WERI-Rb-1 (cell line): Measurements from ENCODE around the gene DPM2.
A peak's percentile ranks its signal among the peaks of the same experiment; 100 is the strongest.

ENCODE experiments used
- DNase-seq: peaks from one replicate; pipeline ENCODE4 v3.0.0-alpha.2; 2020
- H3K27ac ChIP-seq: fragments of 250-450 bp; sonication (Bioruptor Pico); 2 replicates; pipeline ENCODE4 v1.5.1; 2020; ENCODE audit warnings: mild to moderate bottlenecking, moderate library complexity
- H3K27me3 ChIP-seq: fragments of 250-450 bp; sonication (Bioruptor Pico); 2 replicates; pipeline ENCODE4 v1.5.1; 2021; ENCODE audit warnings: mild to moderate bottlenecking, low read depth, moderate library complexity; ENCODE audit not compliant: insufficient read depth, severe bottlenecking
- H3K36me3 ChIP-seq: fragments of 250-450 bp; sonication (Bioruptor Pico); 2 replicates; pipeline ENCODE4 v1.5.1; 2020; ENCODE audit warnings: mild to moderate bottlenecking, moderate library complexity
- H3K4me3 ChIP-seq: 2 replicates; pipeline ENCODE4 v1.5.1; 2011; ENCODE audit warnings: low read depth, mild to moderate bottlenecking, control low read depth, low read length
- H3K9me3 ChIP-seq: fragments of 250-450 bp; sonication (Bioruptor Pico); 2 replicates; pipeline ENCODE4 v1.5.1; 2021; ENCODE audit warnings: mild to moderate bottlenecking, moderate library complexity; ENCODE audit not compliant: severe bottlenecking
- TF ChIP-seq, protein P1 (sequence below): IDR thresholded peaks from 2 replicates; pipeline ENCODE4 v1.5.1; 2011; ENCODE audit warnings: low read depth, mild to moderate bottlenecking, control low read depth, inconsistent platforms, low read length

The DPM2 gene

DNA sequence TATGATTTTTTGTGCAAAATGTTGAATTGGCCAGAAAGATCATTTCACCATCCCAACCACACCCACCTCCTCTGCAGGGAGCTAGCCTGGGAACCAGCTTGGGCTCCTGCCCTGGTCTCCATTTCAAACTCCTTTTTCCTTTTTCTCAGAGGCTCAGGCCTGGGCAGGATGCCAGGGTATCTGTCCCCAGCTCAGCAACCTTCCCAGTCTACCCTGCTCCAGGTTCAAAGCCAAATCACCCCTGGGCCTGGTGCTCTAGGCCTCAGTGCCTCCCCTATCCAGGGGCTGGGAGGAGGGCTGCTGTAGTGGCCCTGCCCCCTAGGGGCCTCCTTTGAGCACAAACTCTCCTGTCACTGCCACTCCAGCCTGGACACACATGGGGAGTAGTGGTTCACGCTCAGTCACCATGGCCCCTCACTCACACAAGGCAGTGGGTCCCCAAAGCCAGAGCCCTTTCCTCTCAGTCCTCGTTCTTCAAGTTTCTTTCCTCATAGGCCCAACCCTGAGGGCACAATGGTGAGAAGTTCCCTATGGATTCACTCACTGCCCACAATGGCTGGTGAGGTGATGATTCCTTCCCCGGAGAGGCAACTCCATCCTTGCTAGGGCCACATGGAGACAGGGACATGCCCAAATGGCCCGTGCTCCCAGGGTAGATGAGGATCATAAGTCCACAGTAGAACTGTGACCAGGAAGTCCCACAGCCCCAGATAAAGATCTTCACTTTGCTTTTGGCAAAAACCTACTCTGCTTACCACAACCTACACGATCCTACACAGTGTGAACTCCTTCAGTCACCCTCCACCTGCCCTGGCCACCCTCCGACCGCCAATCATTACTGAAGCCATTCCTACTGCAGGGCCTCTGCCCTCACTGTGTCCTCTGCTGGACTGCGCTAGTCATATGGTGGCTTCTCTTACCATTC lies 19.2 kb downstream of the DPM2 start:
- Histone ChIP-seq H3K36me3 (peaks cover 4% of the 10 kb centered on the region; the same call in 1 of the 2 replicates), H3K9me3 (no peaks in the 10 kb centered on the region), H3K27ac (no peak overlapping the region), H3K4me3 (no peak overlapping the region), H3K27me3 (peaks cover 3% of the 10 kb centered on the region)
- TF ChIP-seq, protein P1, sequence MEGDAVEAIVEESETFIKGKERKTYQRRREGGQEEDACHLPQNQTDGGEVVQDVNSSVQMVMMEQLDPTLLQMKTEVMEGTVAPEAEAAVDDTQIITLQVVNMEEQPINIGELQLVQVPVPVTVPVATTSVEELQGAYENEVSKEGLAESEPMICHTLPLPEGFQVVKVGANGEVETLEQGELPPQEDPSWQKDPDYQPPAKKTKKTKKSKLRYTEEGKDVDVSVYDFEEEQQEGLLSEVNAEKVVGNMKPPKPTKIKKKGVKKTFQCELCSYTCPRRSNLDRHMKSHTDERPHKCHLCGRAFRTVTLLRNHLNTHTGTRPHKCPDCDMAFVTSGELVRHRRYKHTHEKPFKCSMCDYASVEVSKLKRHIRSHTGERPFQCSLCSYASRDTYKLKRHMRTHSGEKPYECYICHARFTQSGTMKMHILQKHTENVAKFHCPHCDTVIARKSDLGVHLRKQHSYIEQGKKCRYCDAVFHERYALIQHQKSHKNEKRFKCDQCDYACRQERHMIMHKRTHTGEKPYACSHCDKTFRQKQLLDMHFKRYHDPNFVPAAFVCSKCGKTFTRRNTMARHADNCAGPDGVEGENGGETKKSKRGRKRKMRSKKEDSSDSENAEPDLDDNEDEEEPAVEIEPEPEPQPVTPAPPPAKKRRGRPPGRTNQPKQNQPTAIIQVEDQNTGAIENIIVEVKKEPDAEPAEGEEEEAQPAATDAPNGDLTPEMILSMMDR: peak; percentile 74
- peak; percentile 66 for DNase-seq

DNA sequence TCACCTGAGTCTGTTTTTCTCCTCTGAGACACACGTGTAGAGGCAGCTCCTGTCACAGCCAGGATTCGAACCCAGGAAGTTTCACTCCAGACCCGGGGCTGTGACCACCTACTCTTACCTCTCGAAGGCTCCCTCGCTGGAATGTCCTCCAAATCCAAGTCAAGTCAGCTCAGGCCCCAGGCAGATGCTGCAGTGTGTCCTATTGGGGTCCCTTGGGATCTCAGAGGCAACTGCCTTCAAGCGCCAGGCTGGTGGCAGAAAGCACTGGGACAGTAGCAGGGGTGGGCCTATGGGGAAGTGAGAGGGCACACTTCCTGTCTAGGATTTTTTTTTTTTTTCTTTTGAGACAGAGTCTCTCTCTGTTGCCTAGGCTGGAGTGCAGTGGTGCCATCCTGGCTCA lies 20.1 kb downstream of the DPM2 start:
- no peak overlapping the region for H3K27ac ChIP-seq
- H3K36me3 ChIP-seq: peaks cover 4% of the 10 kb centered on the region; the same call in 1 of the 2 replicates
- no peaks in the 10 kb centered on the region for H3K9me3 ChIP-seq
- peaks cover 3% of the 10 kb centered on the region for H3K27me3 ChIP-seq
- DNase-seq: no peak
- TF ChIP-seq, protein P1: no peak
- no peak overlapping the region for H3K4me3 ChIP-seq

DNA sequence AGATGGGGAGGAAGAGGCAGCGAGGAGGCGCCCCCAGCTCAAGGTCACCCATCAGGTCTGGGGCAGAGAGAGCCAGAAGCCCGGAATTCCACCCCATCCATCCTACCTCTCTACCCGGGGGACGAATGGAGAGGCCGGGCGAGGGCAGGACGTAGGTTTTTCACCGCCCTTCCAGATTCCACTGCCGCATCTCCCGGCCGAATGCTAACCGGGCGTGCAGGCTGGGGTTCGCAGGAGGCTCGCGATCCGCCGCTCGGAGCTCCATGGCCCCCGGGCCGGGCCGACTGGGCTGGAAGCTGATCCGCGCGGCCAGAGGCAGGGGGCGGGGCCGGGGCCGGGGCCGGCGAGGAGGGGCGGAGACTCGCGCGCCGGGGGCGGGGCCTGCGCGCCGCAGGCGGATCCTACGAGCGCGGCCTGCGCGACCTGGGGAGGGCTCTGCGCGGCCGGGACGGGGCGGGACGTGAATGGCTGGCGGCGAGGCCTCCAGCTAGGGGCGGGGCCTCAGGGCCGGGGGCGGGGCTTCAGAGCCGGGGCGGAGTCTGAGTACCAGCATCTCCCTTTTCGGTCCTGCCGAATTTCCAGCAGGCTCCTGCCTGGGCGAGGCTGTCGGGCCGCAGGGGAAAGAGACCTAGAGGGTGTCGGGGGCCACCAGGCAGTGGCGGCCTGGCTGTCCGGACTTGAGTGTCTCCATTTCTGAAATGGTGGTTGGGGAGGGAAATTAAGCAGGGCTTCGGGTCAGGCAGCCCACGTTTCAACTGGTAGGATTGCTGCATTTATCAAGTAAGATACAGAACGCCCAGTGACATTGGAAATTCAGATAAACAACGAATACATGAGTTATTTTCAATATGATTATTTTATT lies 20.7 kb downstream of the DPM2 start, which contains the start of gene ST6GALNAC4:
TSS of gene ST6GALNAC4 (minus strand) at position 322 of the 862 bp plus-strand sequence. CDS start 622 bp downstream, outside the sequence.
- peak; percentile 95 for DNase-seq
- Histone ChIP-seq H3K27ac (no peak within 1 kb of the TSS), H3K27me3 (peaks cover 3% of the 10 kb centered on the region), H3K9me3 (no peaks in the 10 kb centered on the region), H3K36me3 (peaks cover 9% of the 10 kb centered on the region), H3K4me3 (peak within 1 kb of the TSS; percentile 57)
- TF ChIP-seq, protein P1: no peak

DNA sequence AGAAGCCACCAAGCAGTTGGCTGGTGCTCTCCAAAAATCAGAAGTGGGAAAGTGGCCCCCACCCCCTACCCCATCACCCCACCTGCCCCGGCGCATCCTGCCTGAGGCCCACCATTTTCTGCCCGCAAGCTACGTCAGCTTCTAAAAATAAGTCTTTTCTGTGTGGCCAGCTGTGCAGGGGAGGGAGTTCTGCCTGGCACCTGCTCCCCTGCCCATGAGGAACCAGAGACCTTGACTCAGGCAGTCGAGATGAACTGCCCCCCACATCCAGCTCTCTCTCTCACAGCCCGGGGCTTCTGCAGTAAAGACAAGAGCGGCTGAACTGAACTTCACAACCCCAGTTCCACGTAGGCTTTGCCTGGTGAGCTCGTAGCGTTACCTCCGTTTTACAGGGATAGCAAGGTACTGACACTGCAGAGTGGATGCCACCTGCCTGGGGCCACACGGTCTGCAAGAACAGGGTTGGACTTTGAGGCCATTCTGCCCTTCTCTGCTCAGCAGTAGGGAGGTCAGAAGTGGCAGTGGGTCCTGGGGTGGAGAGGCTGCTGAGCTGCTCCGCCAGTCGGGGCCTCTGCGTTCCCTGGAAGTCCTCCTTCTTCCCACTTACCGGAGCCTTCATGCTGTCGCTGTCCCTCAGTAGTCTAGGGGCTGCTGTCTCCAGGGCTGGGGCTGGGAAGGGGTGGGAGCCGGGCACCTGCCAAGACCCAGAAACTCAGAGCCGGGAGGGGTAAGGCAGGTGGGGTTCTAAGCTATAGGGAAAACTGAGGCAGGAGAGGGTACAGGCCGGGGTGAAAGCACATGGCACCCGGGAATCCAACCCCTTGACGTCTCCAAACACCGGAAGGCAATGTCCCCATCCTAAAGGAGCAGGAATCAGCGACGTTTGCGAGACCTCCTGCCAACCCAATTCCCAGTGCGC lies 21.6 kb downstream of the DPM2 start:
- no peak for DNase-seq
- H3K9me3 ChIP-seq: no peaks in the 10 kb centered on the region
- H3K4me3 ChIP-seq: peak overlapping the region; percentile 57
- TF ChIP-seq, protein P1: no peak
- H3K27me3 ChIP-seq: no peaks in the 10 kb centered on the region
- no peak overlapping the region for H3K27ac ChIP-seq
- peaks cover 18% of the 10 kb centered on the region for H3K36me3 ChIP-seq

DNA sequence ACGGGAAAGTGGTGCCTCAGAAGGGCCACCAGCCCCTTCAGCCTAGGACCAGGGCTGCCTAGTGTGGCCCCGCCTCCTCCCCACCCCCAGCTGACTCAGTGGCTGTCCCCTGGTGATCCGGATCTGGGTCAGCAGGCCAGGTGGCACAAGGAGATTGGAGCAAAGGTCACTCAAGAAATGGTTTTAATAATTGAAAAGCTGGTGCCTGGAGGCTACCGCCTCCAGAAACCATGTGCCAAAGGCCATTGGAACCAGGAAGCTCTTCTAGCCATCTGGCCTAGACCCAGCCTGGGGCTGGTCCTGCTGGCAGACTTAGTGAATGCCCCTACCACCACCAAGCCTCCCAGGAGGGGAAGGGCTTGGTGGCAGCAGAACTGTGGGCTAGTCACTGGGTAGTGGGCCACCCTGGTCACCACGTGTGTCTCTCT lies 22.3 kb downstream of the DPM2 start:
- no peak for DNase-seq
- no peaks in the 10 kb centered on the region for H3K27me3 ChIP-seq
- no peak overlapping the region for H3K4me3 ChIP-seq
- no peak overlapping the region for H3K27ac ChIP-seq
- no peaks in the 10 kb centered on the region for H3K9me3 ChIP-seq
- peaks cover 24% of the 10 kb centered on the region for H3K36me3 ChIP-seq
- TF ChIP-seq, protein P1: no peak
